Iris pigment epithelial cell (primary cell): Measurements from ENCODE around the gene PARP14.
"Not testable (repeated sequence)": the region's sequence is repeated elsewhere in the genome, so short reads cannot be mapped to it uniquely, and the experiment has no call there.

Experiments
- DNase-seq: peaks from one replicate; pipeline ENCODE4 v3.0.0-alpha.2; 2011; ENCODE audit warnings: low read depth

PARP14 gene

DNA sequence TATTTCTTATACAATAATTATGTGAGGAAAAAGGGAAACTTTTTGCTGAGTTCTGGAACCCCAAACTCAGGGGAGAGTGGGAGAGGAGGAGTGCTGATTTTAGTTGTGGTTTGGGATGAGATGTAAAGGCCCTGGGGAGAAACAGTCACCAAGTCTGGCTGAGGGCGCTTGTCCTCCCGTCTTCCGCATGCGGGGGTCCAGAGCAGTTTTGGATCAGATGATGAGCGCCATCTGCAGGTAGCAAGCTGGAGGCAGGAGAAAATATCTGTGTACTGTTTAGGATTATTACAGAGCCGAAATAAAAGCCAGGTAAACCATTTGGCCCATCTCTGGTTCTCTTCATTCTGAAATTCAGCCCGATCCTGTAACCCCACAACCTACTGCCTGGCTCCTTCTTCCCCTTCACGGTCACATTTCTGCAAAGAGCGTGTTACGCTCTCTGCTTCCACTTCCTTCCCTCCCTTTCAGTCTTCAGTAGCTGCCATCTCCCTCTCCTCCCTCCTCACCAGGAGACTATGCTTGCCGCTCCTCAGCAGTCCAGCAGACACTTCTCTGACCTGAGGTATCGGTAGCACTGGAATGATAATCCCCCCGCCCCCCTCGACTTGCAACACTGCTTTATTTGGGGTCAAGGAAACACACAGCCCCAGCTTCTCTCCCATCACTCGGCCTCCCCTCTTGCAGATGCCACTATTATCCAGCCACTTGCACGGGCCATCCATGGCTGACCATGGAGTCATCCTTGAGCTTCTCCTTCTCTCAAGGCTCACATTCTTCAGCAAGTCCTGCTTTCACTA, 1.4 kb upstream of the PARP14 start:
- peak; percentile 76 for DNase-seq

- peak; percentile 19 for DNase-seq
Measured at GRCh38 chr3:122679882-122680474, 661 bp upstream of the PARP14 start.

GRCh38 chr3:122681284-122681973, 790 bp downstream of the PARP14 start:
- DNase-seq: no peak

GRCh38 chr3:122681974-122682409, 1.4 kb downstream of the PARP14 start:
- no peak for DNase-seq

- peak; percentile 10 for DNase-seq
Measured at GRCh38 chr3:122682778-122683411, 2.3 kb downstream of the PARP14 start.

GRCh38 chr3:122687298-122687697, 6.7 kb downstream of the PARP14 start:
- DNase-seq: no peak

GRCh38 chr3:122688996-122689395, 8.4 kb downstream of the PARP14 start:
- DNase-seq: no peak

DNA sequence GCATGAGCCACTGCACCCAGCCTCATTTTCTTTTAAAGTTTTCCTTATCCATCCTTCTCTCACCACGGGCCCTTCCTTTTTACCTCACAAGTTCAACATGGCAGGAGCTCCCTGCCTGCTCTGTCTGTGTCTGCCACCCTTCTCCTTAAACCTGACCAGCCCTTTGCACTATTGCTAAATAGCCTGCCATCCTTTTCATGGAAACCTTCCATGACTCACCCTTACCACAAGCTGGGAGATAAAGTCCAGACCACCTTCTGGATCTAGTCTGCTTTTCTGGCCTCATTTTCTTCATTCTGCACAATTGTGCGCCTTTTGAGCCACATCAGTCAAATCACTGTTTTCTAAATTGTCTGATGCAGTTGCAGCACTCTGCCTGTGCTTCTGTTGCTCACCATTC, 8.9 kb downstream of the PARP14 start:
- peak; percentile 63 for DNase-seq

GRCh38 chr3:122690096-122690495, 9.5 kb downstream of the PARP14 start:
- no peak for DNase-seq

- peak; percentile 91 for DNase-seq
Measured at GRCh38 chr3:122691195-122691594, 10.6 kb downstream of the PARP14 start.

GRCh38 chr3:122692674-122693073, 12.0 kb downstream of the PARP14 start:
- DNase-seq: no peak

DNA sequence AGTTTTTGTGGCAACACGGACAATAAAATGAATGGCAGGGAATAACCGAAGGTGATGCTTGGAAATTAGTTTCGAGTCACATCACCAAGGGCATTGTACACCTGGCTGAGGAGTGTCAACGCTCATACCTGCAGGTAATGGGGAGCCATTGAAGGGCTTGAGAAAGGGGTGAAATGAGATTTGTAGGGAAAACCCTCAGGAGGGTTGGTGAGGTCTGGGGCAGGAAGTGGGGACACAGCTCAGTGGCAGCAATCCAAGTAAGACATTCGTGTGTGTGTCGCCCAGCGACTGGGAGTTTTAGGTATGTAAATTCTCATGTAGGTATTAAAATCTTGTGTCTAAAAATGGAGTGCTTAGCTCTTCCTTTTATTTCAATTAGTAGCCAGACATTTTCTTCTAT, 14.3 kb downstream of the PARP14 start:
- no peak for DNase-seq

DNA sequence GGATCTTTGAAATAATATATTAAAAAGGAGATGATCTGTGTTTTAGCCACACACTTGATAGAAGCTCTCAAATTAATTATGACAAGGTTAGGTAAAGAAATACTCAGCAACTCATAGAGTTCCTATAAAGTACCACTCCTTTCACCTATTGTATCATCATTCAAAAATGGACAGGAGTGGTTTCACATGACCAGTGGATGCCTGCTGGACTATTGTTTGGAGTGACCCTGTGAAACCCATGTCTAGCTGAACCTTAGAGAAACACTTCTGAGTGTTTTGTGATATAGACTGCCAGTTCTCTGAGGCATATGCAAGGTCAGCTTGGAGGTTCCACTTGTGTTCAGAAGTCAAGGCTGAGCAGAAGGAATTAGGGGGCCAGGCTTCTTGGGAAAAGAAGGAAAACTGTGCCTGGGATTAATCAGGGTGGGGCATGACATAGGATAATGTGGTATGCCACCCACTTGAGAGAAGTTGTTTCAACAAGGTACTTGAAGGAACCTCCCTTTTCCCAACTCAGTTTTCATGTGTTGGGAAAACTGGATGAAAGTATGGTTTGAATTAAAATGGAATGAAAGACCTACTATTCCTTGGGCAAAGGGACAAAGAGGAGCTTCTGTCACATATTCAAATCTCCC, 15.4 kb downstream of the PARP14 start:
- DNase-seq: no peak

GRCh38 chr3:122697952-122698620, 17.4 kb downstream of the PARP14 start:
- DNase-seq: peak; percentile 51

DNA sequence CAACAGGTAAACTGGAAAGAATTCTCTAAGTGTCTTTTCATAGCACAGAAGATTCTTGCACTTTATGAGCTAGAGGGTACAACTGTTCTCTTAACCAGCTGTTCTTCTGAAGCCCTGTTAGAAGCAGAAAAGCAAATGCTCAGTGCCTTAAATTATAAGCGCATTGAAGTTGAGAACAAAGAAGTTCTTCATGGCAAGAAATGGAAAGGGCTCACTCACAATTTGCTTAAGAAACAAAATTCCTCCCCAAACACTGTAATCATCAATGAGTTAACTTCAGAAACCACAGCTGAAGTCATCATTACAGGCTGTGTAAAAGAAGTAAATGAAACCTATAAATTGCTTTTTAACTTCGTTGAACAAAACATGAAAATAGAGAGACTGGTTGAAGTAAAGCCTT, 19.6 kb downstream of the PARP14 start:
- DNase-seq: no peak

DNA sequence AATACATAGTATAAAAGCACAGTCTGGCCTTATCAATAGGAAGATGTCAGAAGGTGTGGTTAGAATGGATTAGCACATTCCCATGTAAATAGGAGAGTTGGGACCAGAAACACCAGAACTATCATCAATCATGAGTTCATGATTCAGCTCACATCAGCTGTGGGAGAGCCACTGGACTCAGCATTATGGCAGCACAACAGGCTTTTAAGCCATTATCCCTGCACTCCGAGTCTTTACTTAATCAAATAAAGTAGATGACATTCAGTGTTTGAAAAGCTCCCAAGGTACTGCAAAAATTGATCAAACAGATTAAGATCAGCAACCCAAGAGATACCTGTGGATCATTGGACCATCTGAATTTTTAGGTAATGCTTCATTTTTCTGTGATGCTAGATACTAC, 24.7 kb downstream of the PARP14 start:
- DNase-seq: no peak

GRCh38 chr3:122710616-122711251, 30.1 kb downstream of the PARP14 start:
- not testable (repeated sequence) for DNase-seq

DNA sequence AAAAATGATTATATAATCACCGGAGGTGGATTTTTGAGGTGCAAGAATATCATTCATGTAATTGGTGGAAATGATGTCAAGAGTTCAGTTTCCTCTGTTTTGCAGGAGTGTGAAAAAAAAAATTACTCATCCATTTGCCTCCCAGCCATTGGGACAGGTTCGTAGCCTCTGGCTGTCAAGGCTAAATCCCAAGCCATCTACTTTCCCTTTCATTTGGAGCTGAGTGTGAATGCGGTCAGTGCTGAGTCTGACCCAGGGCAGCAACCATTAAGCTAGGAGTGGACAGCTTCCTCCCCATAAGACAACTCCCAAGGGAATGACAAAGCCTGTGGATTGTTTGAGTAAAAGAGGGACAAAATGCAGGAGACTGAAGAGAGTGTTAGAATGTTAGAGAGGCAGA, 33.6 kb downstream of the PARP14 start:
- DNase-seq: no peak

DNA sequence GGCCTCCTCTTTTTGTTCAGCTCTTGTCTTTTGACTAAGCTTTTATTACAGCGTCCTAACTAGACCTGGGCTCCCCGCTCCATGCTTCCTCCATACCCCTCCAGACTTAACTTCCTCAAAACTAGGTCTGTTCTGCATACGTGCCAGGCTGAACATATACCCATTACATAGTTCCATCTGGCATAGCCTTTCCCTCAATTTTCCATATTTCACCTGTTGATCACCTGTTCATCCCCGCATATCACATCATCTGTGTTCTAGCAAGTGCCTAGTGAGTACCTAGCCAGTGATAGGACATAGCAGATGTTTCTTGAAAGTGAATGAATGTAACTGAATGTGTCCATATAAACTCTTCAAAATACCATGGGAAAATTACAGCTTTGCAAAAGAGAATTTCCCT, 36.0 kb downstream of the PARP14 start:
- DNase-seq: no peak

DNA sequence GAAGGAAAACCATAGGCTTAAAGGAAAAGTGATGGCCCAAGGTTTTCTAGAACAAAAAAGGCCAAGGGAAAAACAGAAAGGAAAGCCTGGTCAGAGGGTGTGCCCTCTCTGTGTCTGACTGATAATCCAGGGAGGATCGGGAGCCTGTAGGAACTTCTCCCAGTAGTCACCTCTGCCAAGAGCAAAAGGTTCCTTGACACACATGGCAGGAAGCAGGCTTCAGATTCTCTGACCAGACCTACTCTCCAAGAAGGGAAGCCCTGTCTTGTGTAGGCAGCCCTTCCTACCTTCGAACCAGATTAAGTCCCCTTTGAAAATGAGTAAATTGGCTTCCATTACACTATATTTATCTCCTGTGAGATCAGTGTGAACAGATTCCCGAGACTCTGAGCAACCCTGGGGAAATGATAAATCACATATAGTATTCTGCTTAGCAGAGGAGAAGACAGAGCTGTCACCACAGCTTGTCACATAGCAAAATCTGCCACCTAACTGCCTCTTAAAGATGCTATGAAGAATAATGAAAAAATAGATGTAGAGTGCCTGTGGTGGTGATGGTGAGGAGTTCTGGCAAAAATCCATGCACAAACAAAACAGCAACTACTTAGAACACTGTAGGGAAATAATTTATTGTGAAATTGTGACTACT, 38.8 kb downstream of the PARP14 start:
- DNase-seq: no peak

DNA sequence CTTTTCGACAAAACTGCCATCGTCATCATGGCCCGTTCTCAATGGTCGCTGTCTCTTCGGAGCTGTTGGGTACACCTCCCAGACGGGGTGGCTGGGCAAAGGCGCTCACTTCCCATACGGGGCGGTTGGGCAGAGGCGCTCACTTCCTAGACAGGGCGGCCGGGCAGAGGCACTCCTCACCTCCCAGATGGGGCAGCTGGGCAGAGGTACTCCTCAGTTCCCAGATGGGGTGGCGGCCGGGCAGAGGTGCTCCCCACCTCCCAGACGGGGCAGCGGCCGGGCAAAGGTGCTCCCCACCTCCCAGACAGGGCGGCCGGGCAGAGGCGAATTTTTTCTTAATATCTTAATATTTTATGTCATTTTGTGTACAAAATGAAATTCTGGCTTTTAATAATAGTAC, 44.5 kb downstream of the PARP14 start:
- DNase-seq: no peak
